Measurements from ENCODE around the gene LUC7L.

DNA sequence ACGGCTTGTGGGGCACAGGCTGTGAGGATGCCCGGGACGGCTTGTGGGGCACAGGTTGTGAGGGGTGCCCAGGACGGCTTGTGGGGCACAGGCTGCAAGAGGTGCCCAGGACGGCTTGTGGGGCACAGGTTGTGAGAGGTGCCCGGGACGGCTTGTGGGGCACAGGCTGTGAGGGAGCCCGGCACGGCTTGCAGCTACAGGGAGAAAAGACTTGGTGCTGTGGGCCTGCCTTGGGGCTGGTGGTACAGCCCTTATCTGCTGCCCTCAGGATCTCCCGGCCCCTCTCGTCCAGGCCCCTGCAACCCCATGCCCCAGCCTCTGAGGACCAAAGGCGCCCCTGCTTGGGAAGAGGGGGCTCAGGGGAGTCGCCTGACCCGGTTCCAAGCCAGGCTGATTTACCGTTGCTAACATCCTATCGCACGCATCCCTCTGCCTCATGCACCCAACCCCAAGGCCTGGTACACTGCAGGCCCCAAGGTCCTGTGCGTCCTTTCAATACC is 68.5 kb downstream of the LUC7L start:
- TF ChIP-seq SMC3 (IDR thresholded peaks at IDR 0.05; ENCODE audit: borderline replicate concordance, low read length): no peak
- no peak for TF ChIP-seq RAD21 (IDR thresholded peaks at IDR 0.05; ENCODE audit: insufficient read depth, low read depth, low read length)
- TF ChIP-seq, protein P1, sequence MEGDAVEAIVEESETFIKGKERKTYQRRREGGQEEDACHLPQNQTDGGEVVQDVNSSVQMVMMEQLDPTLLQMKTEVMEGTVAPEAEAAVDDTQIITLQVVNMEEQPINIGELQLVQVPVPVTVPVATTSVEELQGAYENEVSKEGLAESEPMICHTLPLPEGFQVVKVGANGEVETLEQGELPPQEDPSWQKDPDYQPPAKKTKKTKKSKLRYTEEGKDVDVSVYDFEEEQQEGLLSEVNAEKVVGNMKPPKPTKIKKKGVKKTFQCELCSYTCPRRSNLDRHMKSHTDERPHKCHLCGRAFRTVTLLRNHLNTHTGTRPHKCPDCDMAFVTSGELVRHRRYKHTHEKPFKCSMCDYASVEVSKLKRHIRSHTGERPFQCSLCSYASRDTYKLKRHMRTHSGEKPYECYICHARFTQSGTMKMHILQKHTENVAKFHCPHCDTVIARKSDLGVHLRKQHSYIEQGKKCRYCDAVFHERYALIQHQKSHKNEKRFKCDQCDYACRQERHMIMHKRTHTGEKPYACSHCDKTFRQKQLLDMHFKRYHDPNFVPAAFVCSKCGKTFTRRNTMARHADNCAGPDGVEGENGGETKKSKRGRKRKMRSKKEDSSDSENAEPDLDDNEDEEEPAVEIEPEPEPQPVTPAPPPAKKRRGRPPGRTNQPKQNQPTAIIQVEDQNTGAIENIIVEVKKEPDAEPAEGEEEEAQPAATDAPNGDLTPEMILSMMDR (IDR thresholded peaks at IDR 0.05 in 2 of 3, conservative IDR thresholded peaks at IDR 0.05 in 1 of 3; ENCODE audit: control insufficient read depth in 2 of 3, extremely low read depth in 1 of 3, insufficient read depth in 1 of 3, low read depth in 3 of 3, low read length in 3 of 3): no peak
- TF ChIP-seq POLR2AphosphoS5 (IDR thresholded peaks at IDR 0.05; ENCODE audit: low read length): no peak
- no peak for TF ChIP-seq MYC (IDR thresholded peaks at IDR 0.05; ENCODE audit: insufficient read depth, insufficient read length, insufficient replicate concordance, low read length, severe bottlenecking)
- TF ChIP-seq YBX1 (IDR thresholded peaks at IDR 0.05): no peak
- TF ChIP-seq, protein P2, sequence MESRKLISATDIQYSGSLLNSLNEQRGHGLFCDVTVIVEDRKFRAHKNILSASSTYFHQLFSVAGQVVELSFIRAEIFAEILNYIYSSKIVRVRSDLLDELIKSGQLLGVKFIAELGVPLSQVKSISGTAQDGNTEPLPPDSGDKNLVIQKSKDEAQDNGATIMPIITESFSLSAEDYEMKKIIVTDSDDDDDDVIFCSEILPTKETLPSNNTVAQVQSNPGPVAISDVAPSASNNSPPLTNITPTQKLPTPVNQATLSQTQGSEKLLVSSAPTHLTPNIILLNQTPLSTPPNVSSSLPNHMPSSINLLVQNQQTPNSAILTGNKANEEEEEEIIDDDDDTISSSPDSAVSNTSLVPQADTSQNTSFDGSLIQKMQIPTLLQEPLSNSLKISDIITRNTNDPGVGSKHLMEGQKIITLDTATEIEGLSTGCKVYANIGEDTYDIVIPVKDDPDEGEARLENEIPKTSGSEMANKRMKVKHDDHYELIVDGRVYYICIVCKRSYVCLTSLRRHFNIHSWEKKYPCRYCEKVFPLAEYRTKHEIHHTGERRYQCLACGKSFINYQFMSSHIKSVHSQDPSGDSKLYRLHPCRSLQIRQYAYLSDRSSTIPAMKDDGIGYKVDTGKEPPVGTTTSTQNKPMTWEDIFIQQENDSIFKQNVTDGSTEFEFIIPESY (IDR thresholded peaks at IDR 0.05): no peak
- TF ChIP-seq, protein P3, sequence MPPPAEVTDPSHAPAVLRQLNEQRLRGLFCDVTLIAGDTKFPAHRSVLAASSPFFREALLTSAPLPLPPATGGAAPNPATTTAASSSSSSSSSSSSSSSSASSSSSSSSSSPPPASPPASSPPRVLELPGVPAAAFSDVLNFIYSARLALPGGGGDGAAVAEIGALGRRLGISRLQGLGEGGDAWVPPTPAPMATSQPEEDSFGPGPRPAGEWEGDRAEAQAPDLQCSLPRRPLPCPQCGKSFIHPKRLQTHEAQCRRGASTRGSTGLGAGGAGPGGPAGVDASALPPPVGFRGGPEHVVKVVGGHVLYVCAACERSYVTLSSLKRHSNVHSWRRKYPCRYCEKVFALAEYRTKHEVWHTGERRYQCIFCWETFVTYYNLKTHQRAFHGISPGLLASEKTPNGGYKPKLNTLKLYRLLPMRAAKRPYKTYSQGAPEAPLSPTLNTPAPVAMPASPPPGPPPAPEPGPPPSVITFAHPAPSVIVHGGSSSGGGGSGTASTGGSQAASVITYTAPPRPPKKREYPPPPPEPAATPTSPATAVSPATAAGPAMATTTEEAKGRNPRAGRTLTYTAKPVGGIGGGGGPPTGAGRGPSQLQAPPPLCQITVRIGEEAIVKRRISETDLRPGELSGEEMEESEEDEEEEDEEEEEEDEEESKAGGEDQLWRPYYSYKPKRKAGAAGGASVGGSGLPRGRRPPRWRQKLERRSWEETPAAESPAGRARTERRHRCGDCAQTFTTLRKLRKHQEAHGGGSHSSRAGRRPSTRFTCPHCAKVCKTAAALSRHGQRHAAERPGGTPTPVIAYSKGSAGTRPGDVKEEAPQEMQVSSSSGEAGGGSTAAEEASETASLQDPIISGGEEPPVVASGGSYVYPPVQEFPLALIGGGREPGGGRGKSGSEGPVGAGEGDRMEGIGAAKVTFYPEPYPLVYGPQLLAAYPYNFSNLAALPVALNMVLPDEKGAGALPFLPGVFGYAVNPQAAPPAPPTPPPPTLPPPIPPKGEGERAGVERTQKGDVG (CRISPR knock-in tag; IDR thresholded peaks at IDR 0.05): no peak
